Mucosa of stomach (tissue), 1 donor: ENCODE measurements around the gene PAX7.

Experiments
- H3K27me3 ChIP-seq: one replicate; pipeline ENCODE4 v1.7.0; 2013; ENCODE audit warnings: mild to moderate bottlenecking, low read length; ENCODE audit not compliant: control insufficient read depth, insufficient read depth
- H3K36me3 ChIP-seq: one replicate; pipeline ENCODE4 v1.7.0; 2013; ENCODE audit warnings: low read length; ENCODE audit not compliant: control insufficient read depth, insufficient read depth
- H3K4me1 ChIP-seq: one replicate; pipeline ENCODE4 v1.7.0; 2013; ENCODE audit warnings: mild to moderate bottlenecking, low read length; ENCODE audit not compliant: control insufficient read depth, insufficient read depth
- H3K4me3 ChIP-seq: one replicate; pipeline ENCODE4 v1.7.0; 2013; ENCODE audit warnings: low read length
- H3K9ac ChIP-seq: one replicate; pipeline ENCODE4 v1.7.0; 2013; ENCODE audit warnings: mild to moderate bottlenecking, low read length, moderate library complexity
- H3K9me3 ChIP-seq: one replicate; pipeline ENCODE4 v1.7.0; 2013; ENCODE audit warnings: mild to moderate bottlenecking, low read length, moderate library complexity; ENCODE audit not compliant: control insufficient read depth
- donor health status: Pancreatic carcinoma.

PAX7 gene

DNA sequence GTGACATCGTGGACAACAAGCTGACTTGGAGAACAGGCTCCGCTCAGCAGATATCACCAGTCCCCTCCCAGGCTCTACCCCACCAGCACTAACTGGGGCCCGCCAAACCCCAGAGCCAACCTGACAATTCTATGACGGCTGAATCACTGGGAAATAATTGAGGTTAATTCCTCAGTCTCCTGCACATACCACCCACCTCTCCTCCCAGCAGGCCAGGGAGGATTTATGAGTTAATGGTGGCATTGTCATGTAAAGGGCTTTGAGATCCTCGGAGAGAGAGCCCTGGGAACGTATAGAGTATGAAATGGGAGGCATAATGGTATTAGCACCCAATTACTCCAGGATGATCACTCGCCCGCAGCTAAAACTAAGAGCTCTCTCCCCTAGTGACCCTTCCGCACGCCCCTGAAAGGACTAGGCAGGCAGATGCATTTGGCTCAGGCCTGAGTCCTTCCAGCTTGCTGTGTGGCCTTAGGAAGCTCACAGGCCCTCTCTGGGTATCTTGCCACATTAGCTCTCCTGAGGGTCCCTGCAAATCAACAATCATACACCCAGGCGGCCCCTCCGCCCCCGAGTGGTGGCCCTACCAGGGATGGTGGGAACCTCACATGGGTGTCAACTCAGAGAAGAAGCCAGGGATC is 27.3 kb upstream of the PAX7 start:
- Histone ChIP-seq H3K4me3 (no peak overlapping the region), H3K27me3 (peaks cover 34% of the 10 kb centered on the region), H3K9ac (no peak overlapping the region), H3K9me3 (no peaks in the 10 kb centered on the region), H3K4me1 (no peaks in the 10 kb centered on the region), H3K36me3 (no peaks in the 10 kb centered on the region)

DNA sequence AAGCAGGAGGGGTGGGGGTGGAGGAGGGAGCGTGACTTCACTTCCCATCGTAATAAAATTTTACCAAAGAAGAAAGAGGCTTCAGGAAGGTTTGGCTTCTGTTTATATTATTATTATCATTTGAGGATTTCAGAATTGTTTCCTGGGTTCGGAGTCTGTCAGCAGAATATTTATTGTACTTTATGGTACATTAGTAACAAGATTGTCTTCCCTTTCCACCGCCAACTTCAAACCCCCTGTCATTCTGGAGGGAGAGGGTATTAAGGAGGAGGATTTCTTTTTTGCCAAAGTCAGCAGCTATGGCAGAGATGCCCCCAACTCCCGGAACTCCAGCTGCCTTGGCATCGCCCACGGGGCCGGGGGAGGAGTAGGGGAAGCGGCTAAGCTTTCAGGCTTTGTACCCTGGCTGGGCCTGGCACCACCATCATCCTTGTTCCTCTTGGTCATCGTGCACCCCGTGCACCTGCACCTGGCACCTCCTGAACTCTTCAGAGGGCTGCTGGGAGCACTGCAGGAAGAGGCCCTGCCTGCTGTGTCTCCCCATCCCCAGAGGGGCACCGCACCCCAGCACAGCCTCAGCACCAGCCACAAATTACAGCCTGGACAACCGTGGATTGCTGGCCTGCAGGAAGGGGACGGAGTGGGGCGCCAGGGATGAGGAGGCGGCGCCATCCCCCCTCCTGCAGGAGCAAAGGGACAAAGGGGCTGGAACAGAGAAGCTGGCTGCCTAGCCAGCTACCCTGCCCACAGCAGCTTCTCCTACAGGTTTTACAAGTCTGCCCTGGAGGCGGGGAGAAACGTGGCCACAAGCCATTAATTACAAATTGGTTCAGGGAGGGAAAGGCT is 24.0 kb upstream of the PAX7 start:
- Histone ChIP-seq H3K4me1 (no peaks in the 10 kb centered on the region), H3K36me3 (no peaks in the 10 kb centered on the region), H3K9me3 (no peaks in the 10 kb centered on the region), H3K4me3 (no peak overlapping the region), H3K27me3 (peaks cover 16% of the 10 kb centered on the region), H3K9ac (no peak overlapping the region)

DNA sequence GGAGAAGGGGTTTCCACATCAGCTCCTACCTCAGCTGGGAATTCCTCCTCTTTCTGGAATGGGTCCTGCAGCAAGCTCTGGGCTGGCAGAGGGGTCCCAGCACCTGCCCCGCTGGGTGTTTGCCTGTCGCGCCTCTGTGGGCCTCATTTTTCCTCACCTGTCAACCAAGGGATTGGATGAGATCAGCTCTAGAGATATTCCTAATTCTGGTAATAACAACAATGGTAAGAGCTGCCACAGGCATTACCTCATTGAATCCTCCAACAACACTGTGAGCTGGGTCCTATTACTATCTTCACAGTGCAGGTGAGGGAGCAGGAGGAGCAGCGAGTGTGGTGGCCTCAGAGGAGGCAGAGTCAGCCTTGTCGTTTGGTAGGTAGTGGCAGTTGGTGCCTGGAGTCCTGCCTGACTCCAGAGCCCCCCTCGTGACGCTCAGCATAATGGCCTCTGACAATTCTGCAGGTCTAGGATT is 23.3 kb upstream of the PAX7 start:
- peaks cover 13% of the 10 kb centered on the region for H3K27me3 ChIP-seq
- no peaks in the 10 kb centered on the region for H3K9me3 ChIP-seq
- H3K4me3 ChIP-seq: no peak overlapping the region
- H3K36me3 ChIP-seq: no peaks in the 10 kb centered on the region
- no peak overlapping the region for H3K9ac ChIP-seq
- H3K4me1 ChIP-seq: no peaks in the 10 kb centered on the region

DNA sequence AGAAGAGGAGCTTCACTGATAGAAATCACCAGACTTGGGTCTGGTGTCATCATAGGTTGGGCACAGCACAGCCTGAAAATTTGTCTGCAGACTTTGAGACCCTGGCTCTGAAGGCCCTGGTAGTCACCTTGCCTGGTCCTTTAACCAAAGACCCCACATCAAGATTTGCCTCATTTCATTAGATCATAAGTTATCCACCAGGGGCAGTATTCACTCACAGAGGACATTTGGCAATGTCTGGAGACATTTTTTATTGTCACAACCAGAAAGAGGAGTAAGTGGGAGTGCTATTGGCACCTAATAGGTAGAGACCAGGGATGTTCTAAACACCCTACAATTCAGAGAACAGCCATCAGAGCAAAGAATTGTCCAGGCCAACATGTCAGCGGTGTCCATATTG is 22.1 kb upstream of the PAX7 start:
- peaks cover 10% of the 10 kb centered on the region for H3K27me3 ChIP-seq
- H3K4me3 ChIP-seq: no peak overlapping the region
- no peaks in the 10 kb centered on the region for H3K36me3 ChIP-seq
- no peak overlapping the region for H3K9ac ChIP-seq
- H3K9me3 ChIP-seq: no peaks in the 10 kb centered on the region
- no peaks in the 10 kb centered on the region for H3K4me1 ChIP-seq

DNA sequence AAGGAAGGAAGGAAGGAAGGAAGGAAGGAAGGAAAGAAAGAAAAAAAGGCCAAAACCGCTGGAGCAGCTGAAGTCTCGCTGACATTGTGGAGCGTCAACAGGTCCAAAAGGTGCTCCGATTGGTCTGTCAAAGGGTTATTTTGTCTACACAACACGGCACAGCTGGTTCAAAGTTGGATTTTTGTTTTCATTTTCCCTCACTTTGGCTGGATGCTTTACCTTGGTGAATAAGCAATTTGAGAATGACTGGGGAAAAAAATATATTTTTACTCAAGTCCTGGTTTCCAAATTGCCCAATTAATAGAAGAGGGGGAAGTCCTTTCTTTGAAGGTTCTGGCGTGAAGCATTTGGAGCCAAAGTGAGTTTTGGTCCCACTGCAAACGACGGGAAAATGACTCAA is 19.3 kb upstream of the PAX7 start:
- Histone ChIP-seq H3K36me3 (no peaks in the 10 kb centered on the region), H3K9me3 (no peaks in the 10 kb centered on the region), H3K4me1 (no peaks in the 10 kb centered on the region), H3K4me3 (no peak overlapping the region), H3K27me3 (peaks cover 7% of the 10 kb centered on the region), H3K9ac (no peak overlapping the region)

DNA sequence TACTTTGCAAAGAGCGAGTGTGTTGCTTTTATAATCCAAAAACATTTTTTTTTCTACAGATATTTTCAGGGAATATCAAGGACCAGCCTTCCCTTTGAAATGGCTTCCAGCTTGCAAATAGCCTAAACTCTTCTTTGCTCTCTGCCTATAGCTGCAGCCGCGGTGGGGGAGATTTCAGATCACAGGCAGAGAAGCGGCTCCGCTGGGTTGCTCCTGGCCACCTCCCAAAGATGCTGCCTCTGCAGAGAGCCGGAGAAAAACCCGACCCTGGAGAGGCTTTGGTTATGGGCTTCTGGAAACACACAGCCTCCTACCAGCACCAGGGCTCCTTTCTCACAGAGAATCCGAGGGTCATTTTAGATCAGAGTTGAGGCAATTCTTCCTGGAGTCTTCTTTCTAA is 18.6 kb upstream of the PAX7 start:
- no peaks in the 10 kb centered on the region for H3K9me3 ChIP-seq
- no peak overlapping the region for H3K4me3 ChIP-seq
- no peaks in the 10 kb centered on the region for H3K36me3 ChIP-seq
- peaks cover 7% of the 10 kb centered on the region for H3K27me3 ChIP-seq
- H3K4me1 ChIP-seq: no peaks in the 10 kb centered on the region
- no peak overlapping the region for H3K9ac ChIP-seq

DNA sequence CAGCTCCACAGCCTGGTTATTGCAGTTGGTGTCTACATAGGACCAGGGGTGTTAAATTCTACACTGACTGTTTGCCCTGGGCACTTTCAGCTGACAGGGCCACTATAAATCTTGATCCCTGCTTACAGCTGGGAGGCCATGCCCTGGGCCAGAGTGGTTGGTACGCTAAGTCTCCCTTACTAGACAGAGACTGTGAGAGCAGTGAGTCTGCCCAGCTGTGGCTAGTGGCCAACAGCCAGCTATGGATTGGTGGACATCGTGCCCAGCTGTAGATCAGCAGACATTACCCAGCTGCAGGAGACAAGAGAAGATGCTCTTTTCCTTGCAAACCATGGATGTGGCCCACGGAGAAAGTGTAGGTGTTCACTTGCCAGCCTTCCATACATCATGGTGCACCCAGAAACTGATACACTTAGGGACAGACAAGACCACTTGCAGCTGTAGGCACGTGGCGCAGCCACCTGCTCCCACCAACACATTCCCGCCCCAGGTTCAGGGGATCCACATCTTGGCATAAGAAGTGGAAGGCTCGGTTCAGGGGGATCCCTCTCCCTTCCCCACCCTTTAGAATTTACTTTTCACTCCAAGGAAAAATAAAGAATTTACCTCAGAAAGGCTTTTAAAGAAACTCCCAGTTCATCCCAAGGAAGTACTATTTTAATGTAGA is 16.4 kb upstream of the PAX7 start:
- H3K4me1 ChIP-seq: no peaks in the 10 kb centered on the region
- no peak overlapping the region for H3K9ac ChIP-seq
- H3K27me3 ChIP-seq: peaks cover 4% of the 10 kb centered on the region
- H3K4me3 ChIP-seq: no peak overlapping the region
- H3K36me3 ChIP-seq: no peaks in the 10 kb centered on the region
- H3K9me3 ChIP-seq: no peaks in the 10 kb centered on the region

DNA sequence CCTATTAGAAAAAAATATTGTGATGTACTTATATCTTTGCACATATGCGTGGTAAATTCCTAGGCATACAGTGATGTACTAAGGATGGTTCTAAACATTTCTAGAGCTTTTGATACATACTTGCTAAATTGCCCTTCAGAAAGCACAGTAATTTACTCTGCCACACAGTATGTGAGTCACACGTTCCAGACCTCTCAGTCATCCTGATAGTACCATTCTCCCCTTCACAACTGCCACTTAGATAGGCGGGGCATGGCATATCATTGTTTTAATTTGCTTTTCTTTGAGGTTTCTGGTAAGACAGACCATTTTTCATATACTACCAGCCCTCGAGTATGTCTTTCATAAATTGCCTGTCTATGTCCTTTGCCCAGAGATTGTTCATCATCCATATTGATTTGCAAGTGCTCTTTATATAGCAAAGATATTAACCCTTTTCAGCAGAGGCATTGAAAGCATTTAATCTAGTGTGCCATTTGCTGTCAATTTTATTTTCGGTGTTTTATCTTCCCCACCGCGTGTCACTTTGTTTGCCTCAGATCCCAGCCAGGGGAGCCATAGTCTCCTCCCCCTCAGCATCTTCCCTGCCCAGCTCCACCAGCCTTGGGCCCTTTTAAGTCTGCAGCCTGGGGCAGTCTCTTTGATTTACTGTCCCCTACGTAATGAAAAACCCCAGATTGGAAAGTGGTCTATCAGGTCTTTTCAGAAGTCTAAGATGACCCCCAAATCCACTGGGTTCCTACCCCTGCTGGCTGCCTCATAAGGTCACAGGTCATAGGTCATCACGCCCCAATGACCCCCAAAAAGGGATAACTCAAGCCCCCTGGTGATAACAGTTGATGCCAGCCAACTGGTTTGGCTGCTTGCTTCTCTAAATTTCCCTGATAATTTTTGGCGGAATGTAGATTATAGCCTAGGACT is 11.8 kb upstream of the PAX7 start:
- no peak overlapping the region for H3K9ac ChIP-seq
- H3K27me3 ChIP-seq: peaks cover 13% of the 10 kb centered on the region
- H3K4me1 ChIP-seq: no peaks in the 10 kb centered on the region
- no peaks in the 10 kb centered on the region for H3K9me3 ChIP-seq
- H3K4me3 ChIP-seq: no peak overlapping the region
- H3K36me3 ChIP-seq: no peaks in the 10 kb centered on the region

DNA sequence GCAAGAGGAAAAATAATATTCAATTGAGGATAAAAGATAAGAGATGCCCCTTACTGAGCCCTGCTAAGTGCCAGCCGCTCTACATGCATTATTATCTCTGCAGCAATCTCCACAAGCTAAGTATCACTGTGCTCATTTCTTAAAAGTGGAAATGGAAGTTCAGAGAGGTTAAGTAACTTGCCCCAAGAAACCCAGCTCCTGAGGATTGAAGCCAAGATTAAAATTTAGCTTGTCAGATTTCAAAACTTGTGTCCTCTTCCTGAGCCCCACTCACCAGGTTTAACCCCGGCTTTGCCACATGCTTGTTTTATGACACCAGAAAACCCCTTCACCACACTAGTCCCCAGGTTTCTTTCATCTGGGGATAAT is 11.2 kb upstream of the PAX7 start:
- H3K36me3 ChIP-seq: no peaks in the 10 kb centered on the region
- no peak overlapping the region for H3K9ac ChIP-seq
- H3K9me3 ChIP-seq: no peaks in the 10 kb centered on the region
- no peaks in the 10 kb centered on the region for H3K4me1 ChIP-seq
- peaks cover 14% of the 10 kb centered on the region for H3K27me3 ChIP-seq
- no peak overlapping the region for H3K4me3 ChIP-seq

DNA sequence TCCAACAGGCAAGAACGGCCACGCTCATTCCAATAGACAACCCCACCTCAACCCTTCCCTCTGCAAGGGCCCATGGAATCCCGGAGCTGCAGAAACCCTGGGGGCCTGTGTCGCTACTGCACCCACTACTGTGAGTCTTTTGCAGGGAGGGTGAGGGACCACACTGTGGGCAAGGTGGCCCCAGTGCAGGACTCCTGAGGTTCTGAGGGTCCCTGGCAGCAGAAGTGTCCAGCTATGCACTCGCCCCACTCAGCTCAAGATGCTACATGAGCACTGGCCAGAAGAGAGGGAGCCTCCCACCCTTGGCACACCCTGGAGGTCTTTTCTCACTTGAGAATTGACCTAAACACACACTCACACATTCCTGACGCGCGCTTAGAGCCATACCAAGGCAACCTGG is 2.1 kb upstream of the PAX7 start:
- H3K27me3 ChIP-seq: peaks cover 85% of the 10 kb centered on the region
- peaks cover 4% of the 10 kb centered on the region for H3K4me1 ChIP-seq
- H3K9ac ChIP-seq: no peak overlapping the region
- H3K36me3 ChIP-seq: no peaks in the 10 kb centered on the region
- no peaks in the 10 kb centered on the region for H3K9me3 ChIP-seq
- no peak overlapping the region for H3K4me3 ChIP-seq

DNA sequence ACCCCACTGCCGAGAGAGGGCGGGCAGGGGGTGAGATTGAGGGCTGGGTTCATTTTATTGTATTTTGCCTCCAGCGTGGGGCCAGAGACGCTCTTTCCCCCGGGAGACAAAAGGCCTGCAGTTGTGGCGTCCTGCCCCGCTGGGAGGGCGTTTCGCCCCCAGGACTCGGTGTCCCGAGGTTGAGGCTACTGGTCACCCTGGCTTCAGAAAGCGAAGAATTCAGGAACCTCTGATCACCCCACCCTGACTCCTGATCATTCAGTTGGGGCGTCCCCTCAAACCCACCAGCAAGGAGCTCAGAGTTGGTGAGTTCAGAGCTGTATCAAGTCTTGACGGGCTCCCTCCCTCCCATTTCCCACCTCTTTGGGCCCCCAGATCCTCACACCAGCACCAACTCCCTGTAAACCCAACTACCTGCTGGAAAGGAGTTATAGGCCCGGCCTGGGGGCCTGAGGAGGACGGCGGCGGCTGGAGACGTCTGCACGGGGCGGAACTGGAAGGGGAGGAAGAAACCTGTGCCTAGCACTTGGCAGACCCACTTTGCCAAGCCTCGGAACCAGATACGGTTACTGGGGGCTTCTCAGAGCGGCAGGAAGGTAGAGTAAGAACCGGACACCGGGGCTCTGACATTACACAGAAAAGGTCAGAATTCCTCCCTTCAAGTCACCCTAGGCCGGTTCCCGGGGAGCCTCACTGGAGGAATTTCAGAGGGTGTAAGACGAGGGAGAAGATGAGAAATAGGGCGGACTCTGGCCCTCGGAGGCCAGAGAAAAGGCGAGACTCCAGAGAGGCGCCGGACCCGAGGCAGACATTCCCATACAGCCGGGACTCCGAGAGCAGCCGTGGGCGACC is 761 bp upstream of the PAX7 start:
- Histone ChIP-seq H3K4me1 (peaks cover 4% of the 10 kb centered on the region), H3K9me3 (no peaks in the 10 kb centered on the region), H3K36me3 (no peaks in the 10 kb centered on the region), H3K4me3 (no peak overlapping the region), H3K9ac (no peak overlapping the region), H3K27me3 (peaks cover 91% of the 10 kb centered on the region)
